CD14-positive monocyte (primary cell): ENCODE measurements around the gene ST7. TPM values are rescaled to one million over a fixed set of nuclear protein-coding genes. Genes with fewer than 3 reads are reported as not detected.

Experiments
- DNase-seq, 3 donors: peaks; one replicate each; pipeline ENCODE4 v3.0.0-alpha.2; 2011 to 2022
- H2AFZ ChIP-seq: 2 replicates; pipeline ENCODE4 v1.6.0; 2012; ENCODE audit warnings: mild to moderate bottlenecking, low read depth, low read length, inconsistent platforms; ENCODE audit not compliant: insufficient read depth, poor library complexity, severe bottlenecking
- H3K27ac ChIP-seq, 2 donors: 1 replicate in 1 of 2; 2 replicates in 1 of 2; pipeline ENCODE4 v1.5.1; 2012 to 2013; ENCODE audit warnings: low read length in 2 of 2, control low read depth in 1 of 2, inconsistent platforms in 1 of 2, low read depth in 1 of 2, mild to moderate bottlenecking in 1 of 2
- H3K27me3 ChIP-seq, 2 donors: one replicate each; pipeline versions ENCODE4 v1.6.0 to v1.6.1; 2011 to 2013; ENCODE audit warnings: low read length in 2 of 2; ENCODE audit not compliant: control insufficient read depth in 2 of 2, insufficient read depth in 2 of 2
- H3K36me3 ChIP-seq, 2 donors: replicated peaks in 1 of 2; 1 replicate in 1 of 2; 2 replicates in 1 of 2; pipeline versions ENCODE4 v1.5.1 to v1.6.1; 2012 to 2013; ENCODE audit warnings: low read length in 2 of 2, control low read depth in 1 of 2, inconsistent platforms in 1 of 2, mild to moderate bottlenecking in 1 of 2; ENCODE audit not compliant: insufficient read depth in 2 of 2, control insufficient read depth in 1 of 2
- H3K4me1 ChIP-seq, 2 donors: 1 replicate in 1 of 2; 2 replicates in 1 of 2; pipeline versions ENCODE4 v1.5.1 to v1.6.1; 2012 to 2013; ENCODE audit warnings: low read length in 2 of 2, control low read depth in 1 of 2, inconsistent platforms in 1 of 2, mild to moderate bottlenecking in 1 of 2, moderate library complexity in 1 of 2; ENCODE audit not compliant: insufficient read depth in 2 of 2, control insufficient read depth in 1 of 2
- H3K4me2 ChIP-seq: replicated peaks from 2 replicates; pipeline ENCODE3; 2012; ENCODE audit warnings: low read length, moderate library complexity, mild to moderate bottlenecking; ENCODE audit not compliant: poor library complexity, severe bottlenecking; ENCODE audit errors: extremely low read depth
- H3K4me3 ChIP-seq, 3 experiments: fragments of 200-600 bp in 1 of 3; sonication (generic) in 1 of 3; replicated peaks in 1 of 3; 1 replicate in 2 of 3; 2 replicates in 1 of 3; pipeline ENCODE4 v1.5.1; 2011 to 2013; ENCODE audit warnings: low read length in 3 of 3, mild to moderate bottlenecking in 3 of 3, control low read depth in 2 of 3, low read depth in 2 of 3, inconsistent platforms in 1 of 3, moderate library complexity in 1 of 3
- H3K79me2 ChIP-seq: 2 replicates; pipeline ENCODE4 v1.6.0; 2012; ENCODE audit warnings: mild to moderate bottlenecking, control low read depth, inconsistent platforms, low read length, moderate library complexity; ENCODE audit not compliant: insufficient read depth
- H3K9ac ChIP-seq: 2 replicates; pipeline ENCODE4 v1.6.0; 2017; ENCODE audit warnings: low read length, mild to moderate bottlenecking; ENCODE audit not compliant: insufficient read depth, poor library complexity, severe bottlenecking
- H3K9me3 ChIP-seq, 2 donors: replicated peaks in 1 of 2; 1 replicate in 1 of 2; 2 replicates in 1 of 2; pipeline versions ENCODE4 v1.5.1 to v1.6.1; 2012 to 2013; ENCODE audit warnings: low read length in 2 of 2, control low read depth in 1 of 2; ENCODE audit not compliant: control insufficient read depth in 1 of 2, insufficient read depth in 1 of 2
- H4K20me1 ChIP-seq: 2 replicates; pipeline ENCODE4 v1.6.0; 2012; ENCODE audit warnings: mild to moderate bottlenecking, low read length, control low read depth, moderate library complexity; ENCODE audit not compliant: insufficient read depth
- H3K27ac Mint-ChIP-seq, 7 donors: one replicate each; pipeline ENCODE4 v1.8.0; 2020; ENCODE audit warnings: mild to moderate bottlenecking in 7 of 7, mixed read lengths in 7 of 7, moderate library complexity in 6 of 7, inconsistent platforms in 2 of 7
- H3K27me3 Mint-ChIP-seq, 3 donors: one replicate each; pipeline ENCODE4 v1.8.0; 2021 to 2022; ENCODE audit warnings: low read depth in 3 of 3, mild to moderate bottlenecking in 3 of 3, mixed read lengths in 3 of 3, moderate library complexity in 3 of 3, inconsistent platforms in 1 of 3
- H3K36me3 Mint-ChIP-seq, 2 donors: one replicate each; pipeline ENCODE4 v1.8.0; 2020; ENCODE audit warnings: mixed read lengths in 2 of 2, inconsistent platforms in 1 of 2, mild to moderate bottlenecking in 1 of 2
- H3K4me1 Mint-ChIP-seq: one replicate; pipeline ENCODE4 v1.8.0; 2020; ENCODE audit warnings: mild to moderate bottlenecking, mixed read lengths
- H3K4me3 Mint-ChIP-seq, 2 donors: one replicate each; pipeline ENCODE4 v1.8.0; 2020; ENCODE audit warnings: mild to moderate bottlenecking in 2 of 2, mixed read lengths in 2 of 2, moderate library complexity in 1 of 2
- H3K9me3 Mint-ChIP-seq, 7 donors: one replicate each; pipeline ENCODE4 v1.8.0; 2020 to 2022; ENCODE audit warnings: mixed read lengths in 7 of 7, mild to moderate bottlenecking in 6 of 7, moderate library complexity in 6 of 7, inconsistent platforms in 2 of 7
- CTCF ChIP-seq: fragments of 200-600 bp; IDR thresholded peaks from one replicate; pipeline ENCODE4 v1.8.0; 2022; ENCODE audit warnings: antibody characterized with exemption, mild to moderate bottlenecking
- WGBS: methylation state at CpG from one replicate; pipeline ENCODE4 v1.1.5; 2013; ENCODE audit warnings: missing lambda C conversion rate; ENCODE audit not compliant: insufficient coverage; 5-methylcytosine and 5-hydroxymethylcytosine counted together
- intact Hi-C, 2 donors: fragments of 100-400 bp; cut with micrococcal nuclease; formaldehyde crosslinking; loops; one replicate each; pipeline versions ENCODE4 v1.15.0 to v1.15.1; 2023
- polyA plus RNA-seq, 3 donors: library from polyadenylated mRNA; depleted of rRNA in 1 of 3; unstranded in 2 of 3; stranded (reverse) in 1 of 3; fragments of 300-500 nt in 2 of 3; fragments of >200 nt in 1 of 3; fragmentation: Illumina TruSeq in 2 of 3; gene quantifications; 1 replicate in 2 of 3; 2 replicates in 1 of 3; pipeline ENCODE4 v1.2.3, GENCODE V29; 2012 to 2021

Gene ST7
- polyA plus RNA-seq, 3 donors = 3.6 to 5.5 (median 4.1) TPM

GRCh38 chr7:117085769-117086463 lies 132.6 kb downstream of the ST7 start:
- no peaks in the 10 kb centered on the region for H3K36me3 ChIP-seq
- no peak overlapping the region for H2AFZ ChIP-seq
- no peak for DNase-seq
- Mint-ChIP-seq H3K27ac (no peak overlapping the region), H3K4me3 (peak overlapping the region in 1 of 2 donors; percentile 59), H3K27me3 (no peaks in the 10 kb centered on the region), H3K9me3 (no peaks in the 10 kb centered on the region), H3K36me3 (no peaks in the 10 kb centered on the region), H3K4me1 (peaks cover 45% of the 10 kb centered on the region)
- no peaks in the 10 kb centered on the region for H3K27me3 ChIP-seq
- no peaks in the 10 kb centered on the region for H3K9me3 ChIP-seq
- TF ChIP-seq CTCF = no peak
- no CpG with 5 or more reads among the region's 3 CpGs for WGBS
- no peaks in the 10 kb centered on the region for H4K20me1 ChIP-seq
- no peak overlapping the region for H3K4me3 ChIP-seq
- no peak overlapping the region for H3K27ac ChIP-seq
- peaks cover 24 to 36% of the 10 kb centered on the region in 2 donors for H3K4me1 ChIP-seq
- H3K79me2 ChIP-seq = no peaks in the 10 kb centered on the region
- H3K4me2 ChIP-seq = peak overlapping the region; percentile 20
- H3K9ac ChIP-seq = no peak overlapping the region
- intact Hi-C loops = no loop called here

- Histone ChIP-seq H3K27ac (no peak overlapping the region), H2AFZ (no peak overlapping the region), H3K9ac (no peak overlapping the region), H3K79me2 (no peaks in the 10 kb centered on the region), H3K4me2 (no peak overlapping the region), H4K20me1 (no peaks in the 10 kb centered on the region), H3K4me3 (no peak overlapping the region), H3K9me3 (no peaks in the 10 kb centered on the region), H3K36me3 (no peaks in the 10 kb centered on the region), H3K4me1 (peaks cover 26 to 38% of the 10 kb centered on the region in 2 donors), H3K27me3 (no peaks in the 10 kb centered on the region)
- Mint-ChIP-seq H3K4me3 (no peak overlapping the region), H3K36me3 (peaks cover 0 to 2% of the 10 kb centered on the region in 2 donors), H3K27me3 (no peaks in the 10 kb centered on the region), H3K9me3 (no peaks in the 10 kb centered on the region), H3K27ac (no peak overlapping the region), H3K4me1 (peaks cover 48% of the 10 kb centered on the region)
- no peak for TF ChIP-seq CTCF
- no CpG with 5 or more reads among the region's 3 CpGs for WGBS
- DNase-seq = no peak
- intact Hi-C loops = no loop called here
Observed at GRCh38 chr7:117086788-117087187, 133.5 kb downstream of the ST7 start.
